TTC549 (cell line): ENCODE data around the gene ATP6V1D.
"Not testable (repeated sequence)": the region's sequence is repeated elsewhere in the genome, so short reads cannot be mapped to it uniquely, and the experiment has no call there.

ENCODE experiments used
- FAIRE-seq: peaks from 2 replicates; lab custom pipeline; 2012; peaks lifted over from hg19 to GRCh38; lab: Jason Lieb, UNC

The ATP6V1D gene

DNA sequence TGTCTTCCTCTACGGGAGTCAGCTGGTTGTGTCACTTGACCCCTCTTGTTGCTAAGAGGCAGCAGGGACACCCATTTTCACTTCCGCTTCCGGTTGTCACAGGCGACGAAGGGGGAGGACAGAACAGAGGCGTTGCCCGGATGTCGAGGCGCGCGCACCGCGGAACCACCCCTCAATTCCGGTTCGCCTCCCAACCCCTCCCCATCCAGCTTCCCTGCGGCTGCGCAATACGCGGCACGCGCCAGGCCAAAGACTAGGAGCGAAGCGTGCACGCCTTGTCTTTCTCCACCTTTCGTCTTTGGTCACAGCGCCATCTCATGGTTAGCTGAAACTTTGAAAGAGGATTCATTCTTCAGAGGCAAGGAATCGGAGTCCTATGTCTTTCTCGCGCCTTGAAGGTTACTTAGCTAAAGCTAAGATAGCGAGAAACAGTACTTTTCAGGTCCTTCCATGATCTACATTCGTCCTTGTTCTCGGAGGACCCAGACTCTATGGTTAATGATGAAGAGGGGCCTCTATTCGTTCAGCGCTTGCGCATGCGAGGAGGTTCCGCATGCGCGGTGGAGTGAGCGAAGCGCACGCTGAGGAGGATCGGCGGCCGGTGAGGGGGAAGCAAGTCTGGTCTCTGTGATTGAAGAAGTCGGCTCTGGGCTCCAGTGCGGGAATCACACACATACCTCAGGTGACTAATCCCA lies at the start of gene ATP6V1D, which contains the start of gene EIF2S1:
Gene ATP6V1D (minus strand): TSS at position 30 of the 695 bp plus-strand sequence. CDS start 106 bp downstream, outside the sequence.
Gene EIF2S1 (plus strand): TSS at position 554 of the 695 bp plus-strand sequence. CDS start 4,440 bp downstream, outside the sequence.
- peak; percentile 94 for FAIRE-seq

DNA sequence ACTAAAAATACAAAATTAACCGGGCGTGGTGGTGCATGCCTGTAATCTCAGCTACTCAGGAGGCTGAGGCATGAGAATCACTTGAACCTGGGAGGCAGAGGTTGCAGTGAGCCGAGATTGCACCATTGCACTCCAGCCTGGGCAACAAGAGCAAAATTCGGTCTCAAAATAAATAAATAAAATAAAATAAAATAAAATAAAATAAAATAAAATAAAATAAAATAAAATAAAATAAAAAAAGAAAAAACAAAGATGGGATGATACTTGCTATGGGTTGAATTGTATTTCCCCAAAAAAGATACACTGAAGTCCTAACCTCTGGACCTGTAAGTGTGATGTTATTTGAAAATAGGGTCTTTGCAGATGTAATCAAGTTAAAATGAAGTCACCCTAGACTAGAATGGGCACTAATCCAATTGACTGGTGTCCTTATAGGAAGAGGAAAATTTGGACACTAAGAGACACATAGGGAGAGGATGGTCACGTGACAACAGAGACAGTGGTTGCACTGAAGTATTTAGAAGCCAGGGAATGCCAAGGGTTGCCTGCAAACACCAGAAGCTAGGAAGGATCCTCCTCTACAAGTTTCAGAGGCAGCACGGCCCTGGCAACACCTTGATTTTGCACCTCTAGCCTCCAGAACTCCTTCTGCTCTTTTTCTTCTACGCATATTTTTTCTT lies 48.7 kb upstream of the ATP6V1D start:
- not testable (repeated sequence) for FAIRE-seq

DNA sequence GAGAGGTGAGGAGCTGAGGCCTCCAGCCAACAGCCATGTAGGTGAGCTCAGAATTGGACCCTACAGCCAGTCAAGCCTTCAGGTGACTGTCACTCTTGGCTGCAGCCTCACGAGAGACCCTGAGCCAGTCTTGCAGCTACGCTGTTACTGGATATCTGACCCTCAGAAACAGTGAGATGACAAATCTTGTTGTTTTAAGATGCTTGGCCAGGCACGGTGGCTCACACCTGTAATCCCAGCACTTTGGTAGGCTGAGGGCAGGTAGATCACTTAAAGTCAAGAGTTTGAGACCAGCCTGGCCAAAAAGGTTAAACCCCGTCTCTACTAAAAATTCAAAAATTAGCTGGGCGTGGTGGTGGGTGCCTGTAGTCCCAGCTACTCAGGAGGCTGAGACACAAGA lies 46.2 kb upstream of the ATP6V1D start:
- no peak for FAIRE-seq

DNA sequence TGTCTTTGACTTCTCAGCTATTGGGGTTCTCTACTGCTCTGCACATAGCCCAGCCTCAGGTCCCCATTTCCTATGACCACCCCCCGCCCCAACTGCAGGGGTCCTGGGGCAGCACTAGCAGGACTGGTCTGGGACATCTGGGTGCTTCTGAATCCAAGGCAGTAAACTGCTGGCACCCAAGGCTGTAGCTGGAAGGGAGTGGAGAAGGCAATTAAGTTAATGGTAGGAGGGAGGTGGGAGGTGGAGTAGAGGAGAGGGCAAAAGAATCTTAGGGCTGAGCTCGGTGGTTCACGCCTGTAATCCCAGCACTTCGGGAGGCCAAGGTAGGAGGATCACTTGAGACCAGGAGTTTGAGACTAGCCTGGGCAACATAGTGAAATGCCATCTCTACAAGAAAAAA lies 40.8 kb upstream of the ATP6V1D start:
- FAIRE-seq, result no peak

DNA sequence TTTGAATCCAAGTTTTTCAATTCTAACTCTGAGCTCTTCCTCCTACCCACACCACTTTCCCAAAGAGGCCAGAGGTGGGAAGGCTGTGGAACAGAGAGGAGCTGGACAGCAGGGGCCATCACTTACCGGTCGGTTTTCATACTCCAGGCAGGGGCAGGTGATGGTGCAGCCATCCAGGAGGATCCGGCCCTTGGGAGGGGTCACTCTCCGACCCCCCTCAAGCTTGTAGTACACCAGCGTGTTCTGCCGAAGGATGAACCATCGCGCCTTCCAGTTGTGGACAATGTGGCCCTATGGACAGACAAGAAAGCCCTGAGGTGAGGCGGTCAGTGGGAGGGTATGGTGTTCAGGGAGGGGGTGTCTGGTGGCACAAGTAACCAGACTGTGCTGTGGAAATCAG lies 37.9 kb upstream of the ATP6V1D start:
- no peak for FAIRE-seq

DNA sequence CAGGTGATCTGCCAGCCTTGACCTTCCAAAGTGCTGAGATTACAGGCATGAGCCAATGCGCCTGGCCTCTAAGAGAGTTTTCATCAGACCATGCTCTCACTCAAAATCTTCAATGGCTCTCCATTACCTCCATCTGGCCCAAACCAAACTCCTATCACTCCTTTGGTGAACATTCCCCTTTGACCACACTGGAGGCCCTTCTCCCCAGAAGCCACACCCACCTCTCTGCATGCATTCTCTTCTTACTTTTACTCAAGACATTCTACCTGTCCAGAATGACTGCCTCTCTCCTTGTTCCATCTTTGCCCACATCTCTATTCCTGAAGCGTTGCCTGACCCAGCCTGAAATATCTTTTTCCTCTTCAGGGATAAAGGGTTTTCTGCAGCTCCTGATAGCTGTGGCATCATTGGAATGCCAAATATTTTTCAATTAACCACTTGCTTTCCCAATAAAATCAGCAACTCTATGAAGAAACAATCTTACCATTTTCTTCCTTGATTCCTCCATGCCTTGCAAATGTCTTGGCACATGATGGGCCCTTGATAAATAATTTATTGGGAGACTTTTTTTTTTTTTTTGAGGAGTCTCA lies 36.9 kb upstream of the ATP6V1D start:
- no peak for FAIRE-seq

DNA sequence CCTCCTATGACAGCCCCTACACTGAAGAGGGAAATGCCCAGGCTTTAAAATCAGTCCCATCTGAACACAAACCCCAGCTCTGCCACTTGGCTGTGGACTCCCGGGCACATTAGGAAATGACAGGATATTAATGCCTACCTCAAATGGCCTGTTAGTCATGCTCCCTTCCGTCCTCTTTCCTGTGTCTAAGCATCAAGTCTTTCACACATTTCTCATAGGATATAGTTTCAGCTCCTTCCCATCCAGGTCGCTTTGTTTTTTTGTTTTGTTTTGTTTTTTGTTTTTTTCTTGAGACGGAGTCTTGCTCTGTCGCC lies 36.2 kb upstream of the ATP6V1D start:
- FAIRE-seq, result no peak

DNA sequence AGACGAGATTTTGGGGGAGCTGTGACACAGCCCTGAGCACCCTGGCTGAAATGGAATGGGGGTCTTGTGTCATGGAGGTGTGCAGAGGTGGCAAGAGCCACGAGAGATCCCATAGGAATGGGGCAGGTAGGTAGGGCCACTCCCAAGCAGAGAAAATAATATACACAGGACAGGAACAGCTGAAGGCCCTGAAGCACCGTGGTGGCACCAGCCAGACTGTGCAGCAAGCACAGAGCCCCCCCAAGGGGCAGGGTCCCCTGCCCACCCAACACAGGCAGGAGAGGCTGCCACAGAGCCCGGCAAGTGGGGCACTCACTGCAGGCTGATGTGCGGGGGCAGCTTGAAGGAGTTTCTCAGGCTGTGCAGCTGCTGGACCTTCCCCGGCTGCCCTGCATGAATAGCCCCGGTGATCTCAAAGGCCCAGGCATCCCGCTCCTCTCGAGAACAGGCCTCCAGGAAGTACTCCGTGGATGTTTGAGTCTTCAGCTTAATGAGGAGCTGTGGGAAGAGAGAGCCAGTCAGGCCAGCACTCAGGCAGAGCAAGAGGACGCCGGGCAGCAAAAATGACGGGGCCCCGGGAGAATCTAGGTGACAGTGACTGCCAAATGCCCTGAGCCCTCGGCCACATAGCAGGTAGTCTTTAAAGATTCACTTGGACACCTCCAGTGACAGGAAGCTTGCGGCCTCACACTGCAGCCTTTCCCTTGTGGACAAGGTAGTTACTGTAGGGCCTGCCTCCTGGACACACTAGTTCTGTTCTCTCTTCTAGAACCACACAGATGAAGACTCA lies 35.7 kb upstream of the ATP6V1D start:
- FAIRE-seq, result no peak

DNA sequence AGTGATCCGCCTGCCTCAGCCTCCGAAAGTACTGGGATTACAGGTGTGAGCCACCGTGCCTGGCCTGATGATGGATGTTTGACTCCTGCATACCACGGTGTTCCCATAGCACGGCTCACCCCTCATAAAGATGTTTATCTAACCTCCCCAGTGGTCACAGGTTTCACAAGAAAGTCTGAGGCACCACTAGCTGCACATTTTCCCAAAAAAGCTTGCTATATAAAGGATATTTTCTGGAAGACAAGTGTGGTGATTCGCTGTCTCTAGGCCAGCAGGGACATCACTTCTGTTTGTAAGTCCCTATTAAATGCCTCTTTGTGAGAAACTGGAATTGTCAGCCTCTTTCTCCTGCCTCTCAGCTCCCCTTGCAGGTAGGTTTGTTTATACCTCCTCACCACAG lies 34.1 kb upstream of the ATP6V1D start:
- no peak for FAIRE-seq

DNA sequence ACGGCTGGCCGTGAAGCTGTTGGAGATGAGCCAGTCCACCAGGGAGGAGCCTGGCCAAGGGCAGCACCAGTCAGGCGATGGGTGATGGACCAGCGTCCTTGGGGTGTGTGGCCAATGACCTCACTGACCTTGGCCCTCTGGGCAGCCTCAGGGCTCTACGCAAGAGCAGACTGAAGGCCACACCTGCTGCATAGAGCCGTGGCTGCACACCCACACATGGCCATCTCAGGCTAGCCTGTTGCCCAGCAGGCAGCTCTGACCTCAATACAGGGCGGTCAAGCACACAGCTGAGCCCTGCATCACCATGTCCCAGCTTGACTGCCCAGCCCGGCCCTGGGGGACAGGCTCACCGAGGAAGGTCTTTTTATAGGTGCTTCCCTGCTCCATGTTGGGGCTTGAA lies 33.2 kb upstream of the ATP6V1D start:
- FAIRE-seq, result no peak

DNA sequence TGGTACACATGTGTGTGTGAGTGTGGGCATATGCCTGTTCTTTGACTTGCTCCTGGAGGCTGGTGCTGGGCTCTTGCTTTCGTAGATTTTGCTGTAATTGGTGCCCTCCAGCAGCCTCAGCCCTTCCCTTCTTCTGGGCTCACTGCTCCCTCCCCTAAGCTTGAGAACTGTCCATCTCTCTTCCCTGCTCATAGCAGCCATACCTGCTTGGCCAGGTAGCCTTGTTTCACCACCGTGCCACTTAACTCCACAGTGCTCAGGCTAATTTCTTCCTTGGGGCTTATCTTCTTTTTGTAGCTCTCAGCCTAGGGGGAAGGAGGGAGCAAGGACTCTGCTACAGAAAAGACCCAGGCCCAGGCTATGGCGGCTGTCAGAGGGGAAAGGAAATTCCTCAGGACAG lies 32.5 kb upstream of the ATP6V1D start:
- no peak for FAIRE-seq

DNA sequence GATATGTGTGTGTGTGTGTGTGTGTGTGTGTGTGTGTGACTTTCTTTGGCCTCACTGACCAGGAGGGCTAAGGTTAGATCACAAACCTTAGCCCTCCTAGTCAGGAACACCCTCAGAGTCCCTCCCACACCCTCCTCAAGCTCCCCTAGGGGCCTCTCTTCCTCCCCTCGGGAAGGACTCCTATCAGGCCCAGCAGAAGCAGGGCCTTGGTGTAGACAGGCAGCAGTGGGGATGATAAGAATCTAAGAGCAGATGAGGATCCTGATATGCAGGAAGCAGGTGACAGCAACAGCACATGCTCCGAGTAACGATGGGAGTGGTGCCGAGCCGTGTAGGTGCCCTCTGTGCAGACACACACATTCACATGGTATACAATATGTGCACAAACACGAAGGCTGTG lies 31.7 kb upstream of the ATP6V1D start:
- no peak for FAIRE-seq

DNA sequence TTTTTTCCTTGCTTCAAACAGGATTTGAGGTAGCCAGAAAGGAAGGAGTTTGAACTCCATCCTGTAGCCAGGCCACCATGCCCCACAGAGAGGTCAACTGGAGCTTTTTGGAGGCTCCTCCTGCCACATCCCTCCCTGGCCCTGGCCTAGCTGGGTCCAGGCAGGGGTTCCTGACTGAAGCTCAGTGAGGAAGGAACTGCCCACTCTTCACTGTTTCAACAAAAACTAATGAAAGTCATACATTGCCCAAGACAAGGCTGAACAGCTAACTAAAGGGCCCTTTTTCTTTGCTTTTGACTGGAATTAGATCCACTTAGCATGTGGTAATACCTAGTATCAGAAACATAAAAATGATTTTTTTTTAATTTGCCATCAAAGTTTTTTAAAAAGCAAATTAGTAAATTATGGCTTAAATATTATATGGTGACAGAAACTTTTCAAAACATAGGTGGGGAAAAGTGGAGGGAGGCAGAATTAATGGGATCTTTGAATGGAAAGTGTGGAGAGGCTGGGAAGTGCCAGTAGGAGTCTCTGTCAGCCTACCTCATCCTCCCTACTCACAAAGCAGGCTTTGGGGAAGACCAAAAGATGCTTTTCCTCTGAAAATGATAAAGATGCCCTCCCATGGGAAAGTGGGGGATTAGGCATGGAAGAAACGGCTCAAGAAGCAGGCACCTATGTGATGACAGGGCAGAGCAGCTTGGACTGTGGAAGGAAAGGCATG lies 30.4 kb upstream of the ATP6V1D start:
- no peak for FAIRE-seq

DNA sequence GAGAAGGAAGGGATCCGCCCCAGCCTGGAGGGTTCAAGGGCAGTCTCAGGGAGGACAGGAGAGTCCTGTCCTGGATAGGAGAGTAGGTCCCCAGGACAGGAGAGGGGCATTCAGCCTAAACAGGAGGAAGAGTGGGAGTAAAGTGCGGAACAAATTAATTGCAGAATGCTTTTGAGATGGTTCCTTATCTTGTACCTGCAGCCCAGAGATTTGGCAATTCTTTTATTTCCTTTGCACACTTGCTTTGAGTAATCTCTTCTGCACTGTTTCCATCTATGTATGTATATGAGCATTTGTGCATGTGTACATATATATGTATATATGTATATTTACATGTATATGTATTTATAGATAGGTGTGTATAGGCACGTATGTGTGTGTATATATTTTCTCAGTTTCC lies 29.7 kb upstream of the ATP6V1D start:
- no peak for FAIRE-seq

DNA sequence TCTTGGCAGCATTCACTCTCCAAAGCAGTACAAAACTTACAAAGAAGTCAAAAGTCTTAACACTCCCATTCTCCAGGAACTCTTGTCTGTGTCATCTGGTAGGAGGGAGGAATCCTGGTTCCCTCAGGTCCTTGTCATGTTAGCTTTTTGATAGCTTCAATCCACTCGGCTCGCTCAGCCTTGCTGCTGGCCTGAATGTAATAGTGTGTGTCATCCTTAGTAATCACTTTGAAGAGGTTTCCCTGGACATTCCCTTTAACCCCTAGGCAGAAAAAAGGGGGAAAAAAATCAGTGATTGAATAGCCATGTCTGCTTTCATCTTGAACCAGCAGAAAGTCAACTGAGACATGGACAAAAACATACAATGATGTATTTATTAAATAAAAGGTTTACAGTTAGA lies 27.6 kb upstream of the ATP6V1D start:
- FAIRE-seq, result no peak

DNA sequence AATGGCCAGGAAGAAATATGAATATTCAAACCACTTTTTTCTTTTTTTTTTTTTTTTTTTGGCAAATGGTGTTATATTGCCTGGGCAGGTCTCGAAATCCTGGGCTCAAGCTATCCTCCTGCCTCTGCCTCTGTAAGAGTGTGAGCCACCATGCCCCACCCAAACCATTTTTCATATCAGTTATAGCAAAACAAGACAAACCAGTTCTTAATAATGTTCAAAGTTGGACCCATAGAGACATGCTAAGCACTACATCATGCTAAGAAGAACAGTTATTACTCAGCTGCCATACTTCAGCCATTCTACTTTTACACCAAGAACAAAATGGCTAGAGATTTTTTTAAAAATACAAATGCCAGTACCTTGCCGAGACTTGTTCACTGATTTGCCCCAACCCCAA lies 26.0 kb upstream of the ATP6V1D start:
- FAIRE-seq, result no peak

DNA sequence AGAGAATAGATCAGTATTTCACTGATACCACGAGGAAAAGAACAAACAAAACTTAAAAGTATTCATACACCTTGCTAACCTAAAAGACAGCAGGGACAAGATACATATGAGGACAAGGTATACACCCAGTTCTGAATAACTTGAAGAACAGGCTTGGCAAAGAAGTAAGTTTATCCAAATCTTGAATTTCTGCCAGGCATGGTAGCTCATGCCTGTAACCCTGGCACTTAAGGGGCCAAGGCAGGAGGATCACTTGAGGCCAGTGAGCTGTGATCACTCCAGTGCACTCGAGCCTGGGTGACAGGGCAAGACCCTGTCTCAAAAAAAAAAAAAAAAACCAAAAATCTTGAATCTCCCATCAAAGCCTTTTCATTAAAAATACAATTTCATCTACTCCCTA lies 25.5 kb upstream of the ATP6V1D start:
- FAIRE-seq, result no peak

DNA sequence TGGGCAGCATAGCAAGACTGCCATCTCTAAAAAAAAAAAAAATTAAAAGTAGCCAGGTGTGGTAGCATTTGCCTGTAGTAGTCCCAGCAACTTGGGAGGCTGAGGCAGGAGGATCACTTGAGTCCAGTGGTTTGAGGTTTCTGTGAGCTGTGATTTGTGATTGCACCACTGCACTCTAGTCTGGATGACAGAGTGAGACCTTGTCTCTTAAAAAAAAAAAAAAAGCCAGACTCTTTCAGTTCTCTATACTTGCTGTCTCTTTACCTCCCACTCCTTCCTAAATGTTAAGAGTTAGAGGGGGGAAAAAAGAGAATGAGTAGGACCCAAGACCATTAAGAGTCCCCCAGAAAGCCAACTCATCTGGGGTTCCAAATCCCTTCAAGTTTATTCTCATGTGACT lies 18.3 kb upstream of the ATP6V1D start:
- FAIRE-seq, result no peak

DNA sequence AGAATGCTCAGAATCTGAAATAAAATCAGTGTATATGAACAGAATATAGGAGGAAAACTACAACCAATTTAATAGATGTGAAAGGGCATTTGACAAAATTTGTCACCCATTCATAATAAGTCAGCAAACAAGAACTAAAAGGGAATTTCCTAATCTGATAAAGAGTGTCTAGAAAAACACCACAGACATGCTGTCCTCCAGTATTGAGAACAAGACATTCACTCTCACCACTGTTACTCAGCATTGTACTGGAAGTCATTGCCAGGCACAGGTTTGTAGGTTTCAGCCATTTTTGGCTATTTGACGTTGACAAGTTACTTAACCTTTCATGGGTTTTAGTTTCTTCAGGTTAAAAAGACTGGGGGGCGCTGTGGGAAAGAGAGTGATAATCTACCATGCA lies 13.7 kb upstream of the ATP6V1D start:
- no peak for FAIRE-seq

DNA sequence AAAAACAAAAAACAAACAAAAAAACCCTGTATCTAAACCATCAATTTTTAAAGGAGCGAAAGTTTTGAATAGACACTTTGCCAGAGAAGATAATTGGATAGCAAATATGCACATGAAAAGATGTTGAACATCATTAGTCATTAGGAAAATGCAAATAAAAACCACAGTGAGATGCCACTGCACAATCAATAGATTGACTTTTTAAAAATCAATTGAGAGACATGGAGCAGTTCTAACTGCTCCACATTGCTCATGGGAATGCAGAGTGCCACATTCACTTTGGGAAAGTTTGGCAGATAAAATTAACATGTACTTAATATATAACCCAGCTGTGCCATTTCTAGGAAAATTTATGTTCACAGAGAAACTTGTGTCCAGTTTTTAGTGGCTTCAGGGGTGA lies 13.2 kb upstream of the ATP6V1D start:
- no peak for FAIRE-seq

DNA sequence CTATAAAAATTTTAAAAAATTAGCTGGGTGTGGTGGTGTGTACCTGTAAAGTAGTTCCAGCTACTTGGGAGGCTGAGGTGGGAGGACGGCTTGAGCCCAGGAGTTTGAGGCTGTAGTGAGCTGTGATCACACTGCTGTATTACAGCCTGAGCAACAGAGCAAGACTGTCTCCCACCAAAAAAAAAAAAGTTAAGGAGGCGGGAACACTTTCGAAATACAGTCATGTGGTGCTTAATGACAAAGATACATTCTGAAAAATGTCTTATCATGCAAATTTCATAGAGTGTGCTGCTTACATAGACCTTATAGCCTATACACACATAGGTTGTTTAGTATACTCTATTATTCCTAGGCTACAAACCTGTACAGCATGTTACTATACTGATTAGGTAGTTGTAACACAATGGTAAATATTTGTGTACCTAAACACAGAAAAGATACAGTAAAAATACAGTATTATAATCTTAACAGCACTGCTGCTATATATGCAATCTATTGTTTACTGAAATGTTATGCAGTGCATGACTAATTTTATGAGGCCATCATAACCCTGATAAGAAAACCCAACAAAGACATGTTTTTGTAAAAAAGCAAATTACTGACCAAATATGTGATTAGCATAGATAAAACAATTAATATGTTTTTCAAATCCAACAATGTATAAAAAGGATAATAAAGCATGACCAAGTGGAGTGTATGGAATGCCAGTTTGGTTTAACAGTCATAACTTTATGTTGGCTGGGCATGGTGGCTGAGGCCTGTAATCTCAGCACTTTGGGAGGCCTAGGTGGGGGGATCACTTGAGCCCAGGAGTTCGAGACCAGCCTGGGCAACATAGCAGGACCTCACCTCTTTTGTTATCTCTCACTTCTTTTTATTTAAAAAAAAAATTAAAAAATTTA lies 11.9 kb upstream of the ATP6V1D start:
- FAIRE-seq, result no peak
